Endothelial cell of umbilical vein (primary cell): ENCODE measurements around the gene TMEM222. TPM values are rescaled to one million over a fixed set of nuclear protein-coding genes. Genes with fewer than 3 reads are reported as not detected.

Experiments used
- BruUV-seq: library from RNA; stranded (reverse); fragments of 400-500 nt; replicated peaks from 2 replicates; lab custom pipeline; 2021; lab: Mats Ljungman, UMichigan
- CTCF ChIA-PET: fragments of 300-600, 350-600 bp; sonication (Branson Sonifier 250); formaldehyde crosslinking; loops from one replicate; lab custom pipeline; 2021; ENCODE audit warnings: antibody characterized with exemption, inconsistent platforms; lab: Charles Lee
- POLR2A ChIA-PET: fragments of 300-600, 350-600 bp; sonication (Branson Sonifier 250); formaldehyde crosslinking; loops from one replicate; lab custom pipeline; 2021; ENCODE audit warnings: antibody characterized with exemption, inconsistent platforms; lab: Charles Lee
- DNase-seq: peaks from one replicate; pipeline ENCODE4 v3.0.0-alpha.2; 2011; ENCODE audit warnings: low read depth, low spot score
- FAIRE-seq: peaks from 2 replicates; lab custom pipeline; 2011; peaks lifted over from hg19 to GRCh38; lab: Jason Lieb, UNC
- H2AFZ ChIP-seq: 2 replicates; pipeline ENCODE4 v1.6.0; 2012; ENCODE audit warnings: low read depth, low read length, control low read depth, inconsistent platforms
- H3K27ac ChIP-seq: 2 replicates; pipeline ENCODE4 v1.5.1; 2011; ENCODE audit warnings: low read depth, mild to moderate bottlenecking, control low read depth, low read length, moderate library complexity; ENCODE audit not compliant: insufficient read depth
- H3K27me3 ChIP-seq, 2 experiments: 2 replicates each; pipeline versions ENCODE4 v1.6.0 to v1.6.1; 2011; ENCODE audit warnings: low read length in 2 of 2, mixed read lengths in 1 of 2; ENCODE audit not compliant: control insufficient read depth in 2 of 2, insufficient read depth in 2 of 2
- H3K36me3 ChIP-seq, 2 experiments: 2 replicates in 1 of 2; 3 replicates in 1 of 2; pipeline ENCODE4 v1.5.1; 2011; ENCODE audit warnings: low read length in 2 of 2, mild to moderate bottlenecking in 1 of 2, moderate library complexity in 1 of 2; ENCODE audit not compliant: control insufficient read depth in 2 of 2, insufficient read depth in 2 of 2; ENCODE audit errors: extremely low read depth in 1 of 2
- H3K4me1 ChIP-seq: 3 replicates; pipeline ENCODE4 v1.5.1; 2011; ENCODE audit warnings: mild to moderate bottlenecking, low read length; ENCODE audit not compliant: control insufficient read depth, insufficient read depth; ENCODE audit errors: extremely low read depth
- H3K4me2 ChIP-seq: 2 replicates; pipeline ENCODE4 v1.6.1; 2011; ENCODE audit warnings: low read length, control low read depth, mixed read lengths; ENCODE audit not compliant: insufficient read depth
- H3K4me3 ChIP-seq, 3 experiments: fragments of 200-600 bp in 1 of 3; sonication (generic), shearing (Covaris generic) in 1 of 3; replicated peaks in 1 of 3; 2 replicates each; pipeline ENCODE4 v1.5.1; 2011 to 2016; ENCODE audit warnings: control low read depth in 3 of 3, low read length in 3 of 3, mild to moderate bottlenecking in 2 of 3, inconsistent platforms in 1 of 3, low read depth in 1 of 3, moderate library complexity in 1 of 3; ENCODE audit not compliant: insufficient read depth in 1 of 3
- H3K79me2 ChIP-seq: 2 replicates; pipeline ENCODE4 v1.6.0; 2012; ENCODE audit warnings: low read length, inconsistent platforms; ENCODE audit not compliant: control insufficient read depth, insufficient read depth
- H3K9ac ChIP-seq: replicated peaks from 2 replicates; pipeline ENCODE3; 2011; ENCODE audit warnings: low read length, control low read depth; ENCODE audit not compliant: insufficient read depth; ENCODE audit errors: extremely low read depth
- H3K9me1 ChIP-seq: replicated peaks from 3 replicates; pipeline ENCODE4 v1.6.0; 2011; ENCODE audit warnings: mild to moderate bottlenecking, low read length; ENCODE audit not compliant: control insufficient read depth, insufficient read depth; ENCODE audit errors: extremely low read depth
- H3K9me3 ChIP-seq: replicated peaks from 2 replicates; pipeline ENCODE4 v1.5.1; 2012; ENCODE audit warnings: low read length, inconsistent platforms; ENCODE audit not compliant: control insufficient read depth, insufficient read depth
- H4K20me1 ChIP-seq: replicated peaks from 2 replicates; pipeline ENCODE3; 2011; ENCODE audit warnings: mild to moderate bottlenecking, low read length; ENCODE audit not compliant: control insufficient read depth, insufficient read depth; ENCODE audit errors: extremely low read depth
- EZH2 ChIP-seq: IDR thresholded peaks from 2 replicates; pipeline ENCODE4 v1.6.1; 2012; ENCODE audit warnings: borderline replicate concordance, low read depth, mild to moderate bottlenecking, moderate library complexity, low read length, inconsistent platforms; ENCODE audit not compliant: severe bottlenecking
- FOS ChIP-seq: IDR thresholded peaks from 2 replicates; pipeline ENCODE4 v1.6.1; 2011; ENCODE audit warnings: mild to moderate bottlenecking, low read length, moderate library complexity, borderline replicate concordance; ENCODE audit not compliant: insufficient read depth
- GATA2 ChIP-seq: IDR thresholded peaks from 2 replicates; pipeline ENCODE4 v1.7.0; 2011; ENCODE audit warnings: low read depth, mild to moderate bottlenecking, moderate library complexity, mixed read lengths, low read length; ENCODE audit not compliant: insufficient read length, insufficient read depth
- JUN ChIP-seq: IDR thresholded peaks from 2 replicates; pipeline ENCODE4 v1.6.1; 2011; ENCODE audit warnings: borderline replicate concordance, low read depth; ENCODE audit not compliant: insufficient read length, insufficient read depth
- MYC ChIP-seq: IDR thresholded peaks from one replicate; pipeline ENCODE4 v1.6.1; 2011; ENCODE audit warnings: mild to moderate bottlenecking, low read depth, low read length
- POLR2A ChIP-seq: IDR thresholded peaks from 2 replicates; pipeline ENCODE4 v1.6.1; 2012; ENCODE audit warnings: low read depth, mild to moderate bottlenecking, control low read depth, low read length
- POLR2AphosphoS5 ChIP-seq: IDR thresholded peaks from 2 replicates; pipeline ENCODE4 v1.6.1; 2012; ENCODE audit warnings: low read depth, mild to moderate bottlenecking, control low read depth, low read length, moderate library complexity; ENCODE audit not compliant: insufficient read depth
- dilution Hi-C: fragments of 300-500 bp; cut with MboI; formaldehyde crosslinking; loops from one replicate; pipeline ENCODE4 v1.15.0; 2019; ENCODE audit warnings: low sequenced_read_pairs; ENCODE audit not compliant: extremely low pct_ligation_motif_present
- intact Hi-C: fragments of 100-400 bp; cut with micrococcal nuclease; formaldehyde crosslinking; loops from one replicate; pipeline ENCODE4 v1.10.0; 2022
- polyA plus RNA-seq, 4 experiments: library from polyadenylated mRNA; depleted of rRNA in 3 of 4; stranded (reverse) in 3 of 4; unstranded in 1 of 4; fragments of >200 nt; gene quantifications; 2 replicates each; pipeline versions ENCODE4 v1.2.1 to v1.2.3, GENCODE V29; 2011 to 2012; ENCODE audit warnings: missing spikeins in 1 of 4
- total RNA-seq: library from RNA; stranded (reverse); gene quantifications from 2 replicates; pipeline ENCODE4 v1.2.3, GENCODE V29; 2021
- TF ChIP-seq, protein P1 (sequence below), 2 donors: IDR thresholded peaks; 1 replicate in 1 of 2; 2 replicates in 1 of 2; pipeline ENCODE4 v1.5.1; 2011; ENCODE audit warnings: low read length in 2 of 2, mild to moderate bottlenecking in 2 of 2, moderate library complexity in 2 of 2, control low read depth in 1 of 2, inconsistent platforms in 1 of 2, low read depth in 1 of 2; ENCODE audit not compliant: insufficient read depth in 1 of 2; ENCODE audit errors: extremely low read depth in 1 of 2
- TF ChIP-seq, protein P2 (sequence below): IDR thresholded peaks from 2 replicates; pipeline ENCODE4 v1.6.1; 2011; ENCODE audit not compliant: insufficient read depth, insufficient read length

The TMEM222 gene
- total and polyA plus RNA-seq, 2 donors (not counting 3 experiments of a cell fraction or from before 2014, with no cell fraction given), result 45.8 to 76.1 TPM

DNA sequence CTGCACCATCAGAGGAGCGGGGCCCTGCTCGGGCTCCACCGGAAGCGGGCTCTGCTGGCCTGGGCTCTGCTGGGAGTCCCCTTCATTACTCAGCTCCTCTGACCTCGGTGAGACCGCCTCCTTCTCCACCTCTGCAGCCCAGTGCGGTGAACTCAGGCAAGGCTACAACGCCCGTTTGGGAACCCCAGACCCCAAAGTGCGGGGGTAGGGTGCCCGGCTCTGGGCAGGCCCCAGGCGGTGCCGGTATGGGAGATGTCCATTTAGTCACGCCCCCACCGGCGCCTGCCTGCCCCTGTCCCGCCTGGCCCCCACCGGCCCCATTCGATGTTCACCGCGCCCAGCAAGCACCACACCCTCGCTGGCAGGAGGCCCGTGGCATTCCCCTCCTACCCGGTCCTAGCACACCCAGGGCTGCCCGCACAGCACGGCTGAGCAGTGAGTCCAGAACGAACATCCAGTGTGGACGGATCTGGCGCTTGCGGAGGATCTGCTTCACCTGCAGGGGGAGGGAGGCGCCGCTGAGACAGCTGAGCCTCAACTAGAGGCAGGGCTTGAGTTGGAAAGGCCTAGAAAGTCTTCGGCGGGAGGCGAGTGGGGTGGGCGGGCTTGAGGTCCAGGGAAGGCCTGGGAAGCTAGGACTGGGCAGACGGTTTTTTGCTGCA, 34.8 kb downstream of the TMEM222 start:
- H3K27ac ChIP-seq, result no peak overlapping the region
- no peaks in the 10 kb centered on the region for H3K4me1 ChIP-seq
- TF ChIP-seq FOS, result no peak
- TF ChIP-seq, protein P1, sequence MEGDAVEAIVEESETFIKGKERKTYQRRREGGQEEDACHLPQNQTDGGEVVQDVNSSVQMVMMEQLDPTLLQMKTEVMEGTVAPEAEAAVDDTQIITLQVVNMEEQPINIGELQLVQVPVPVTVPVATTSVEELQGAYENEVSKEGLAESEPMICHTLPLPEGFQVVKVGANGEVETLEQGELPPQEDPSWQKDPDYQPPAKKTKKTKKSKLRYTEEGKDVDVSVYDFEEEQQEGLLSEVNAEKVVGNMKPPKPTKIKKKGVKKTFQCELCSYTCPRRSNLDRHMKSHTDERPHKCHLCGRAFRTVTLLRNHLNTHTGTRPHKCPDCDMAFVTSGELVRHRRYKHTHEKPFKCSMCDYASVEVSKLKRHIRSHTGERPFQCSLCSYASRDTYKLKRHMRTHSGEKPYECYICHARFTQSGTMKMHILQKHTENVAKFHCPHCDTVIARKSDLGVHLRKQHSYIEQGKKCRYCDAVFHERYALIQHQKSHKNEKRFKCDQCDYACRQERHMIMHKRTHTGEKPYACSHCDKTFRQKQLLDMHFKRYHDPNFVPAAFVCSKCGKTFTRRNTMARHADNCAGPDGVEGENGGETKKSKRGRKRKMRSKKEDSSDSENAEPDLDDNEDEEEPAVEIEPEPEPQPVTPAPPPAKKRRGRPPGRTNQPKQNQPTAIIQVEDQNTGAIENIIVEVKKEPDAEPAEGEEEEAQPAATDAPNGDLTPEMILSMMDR (IDR thresholded peaks at IDR 0.05; ENCODE audit: extremely low read depth in 1 of 2, insufficient read depth in 1 of 2, low read depth in 1 of 2, low read length in 2 of 2), result no peak
- no peak for TF ChIP-seq JUN
- TF ChIP-seq, protein P2, sequence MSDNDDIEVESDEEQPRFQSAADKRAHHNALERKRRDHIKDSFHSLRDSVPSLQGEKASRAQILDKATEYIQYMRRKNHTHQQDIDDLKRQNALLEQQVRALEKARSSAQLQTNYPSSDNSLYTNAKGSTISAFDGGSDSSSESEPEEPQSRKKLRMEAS, result no peak
- no peak for TF ChIP-seq EZH2
- no peak for TF ChIP-seq GATA2
- TF ChIP-seq POLR2A, result no peak
- TF ChIP-seq POLR2AphosphoS5, result no peak
- TF ChIP-seq MYC, result no peak
- BruUV-seq, result no TSS peak
- H2AFZ ChIP-seq, result no peak overlapping the region
- H3K27me3 ChIP-seq, result no peaks in the 10 kb centered on the region
- intact Hi-C loops (loop anchor here (1.0 kb wide), 4 partner anchors 9 to 250 kb away; no protein-coding TSS in a partner anchor), dilution Hi-C loops (no loop called here)
- no peak overlapping the region for H3K4me3 ChIP-seq
- H3K9ac ChIP-seq, result no peak overlapping the region
- POLR2A ChIA-PET, result no interaction called here
- no peak overlapping the region for H3K4me2 ChIP-seq
- CTCF ChIA-PET, result interaction anchor here (0.8 to 5.5 kb wide), 19 partner anchors 7 to 306 kb away, joined by 3 to 54 read pairs (median 8); partner anchors contain the start of genes CD164L2, GPR3, MAP3K6 and SYTL1
- H3K36me3 ChIP-seq, result peaks cover 0 to 2% of the 10 kb centered on the region in 2 experiments
- FAIRE-seq (no peak), DNase-seq (no peak)
- no peaks in the 10 kb centered on the region for H3K9me3 ChIP-seq
- no peaks in the 10 kb centered on the region for H4K20me1 ChIP-seq
- H3K79me2 ChIP-seq, result no peaks in the 10 kb centered on the region
- no peaks in the 10 kb centered on the region for H3K9me1 ChIP-seq
